WTC11 (cell line): ENCODE results near the gene MARCO. TPM values are rescaled to one million over a fixed set of nuclear protein-coding genes. Genes with fewer than 3 reads are reported as not detected.

Source experiments
- ATAC-seq: fragments of 200-7000 bp; cut with Tn5 transposase; 2 replicates; pipeline ENCODE4 v1.10.0; 2021; ENCODE audit warnings: mild to moderate bottlenecking, moderate library complexity
- Bru-seq: library from RNA; stranded (reverse); fragments of 400-500 nt; gene quantifications from one replicate; lab custom pipeline; 2021; lab: Mats Ljungman, UMichigan
- CTCF ChIA-PET: fragments of 300-600 bp; sonication (Branson Sonifier 250); formaldehyde crosslinking; loops from one replicate; lab custom pipeline; 2021; ENCODE audit warnings: antibody characterized with exemption; lab: Charles Lee
- POLR2A ChIA-PET: fragments of 350-600 bp; sonication (Branson Sonifier 250); formaldehyde crosslinking; loops from one replicate; lab custom pipeline; 2021; ENCODE audit warnings: antibody characterized with exemption; lab: Charles Lee
- DNase-seq: peaks from one replicate; pipeline ENCODE4 v3.0.0; 2021; ENCODE audit warnings: low spot score
- H3K27ac Mint-ChIP-seq: 2 replicates; pipeline ENCODE4 v1.8.0; 2021; ENCODE audit warnings: mixed read lengths
- H3K27me3 Mint-ChIP-seq: 2 replicates; pipeline ENCODE4 v1.8.0; 2021; ENCODE audit warnings: low read depth, mild to moderate bottlenecking, moderate library complexity, mixed read lengths
- H3K36me3 Mint-ChIP-seq: 2 replicates; pipeline ENCODE4 v1.8.0; 2021; ENCODE audit warnings: mixed read lengths
- H3K4me1 Mint-ChIP-seq: 2 replicates; pipeline ENCODE4 v1.8.0; 2022; ENCODE audit warnings: mixed read lengths
- H3K4me3 Mint-ChIP-seq: 2 replicates; pipeline ENCODE4 v1.8.0; 2021; ENCODE audit warnings: mild to moderate bottlenecking, moderate library complexity, mixed read lengths
- H3K9me3 Mint-ChIP-seq: 2 replicates; pipeline ENCODE4 v1.8.0; 2021; ENCODE audit warnings: mixed read lengths
- E2F4 ChIP-seq: sonication (generic); formaldehyde crosslinking; IDR thresholded peaks from 2 replicates; pipeline ENCODE4 v1.8.1; 2022; ENCODE audit warnings: low read depth, mild to moderate bottlenecking, moderate library complexity, missing genetic modification reagents, borderline replicate concordance
- ETV6 ChIP-seq: sonication (generic); formaldehyde crosslinking; IDR thresholded peaks from 2 replicates; pipeline ENCODE4 v1.8.1; 2022; ENCODE audit warnings: mild to moderate bottlenecking, missing genetic modification reagents
- IRF2 ChIP-seq: sonication (generic); formaldehyde crosslinking; IDR thresholded peaks from 2 replicates; pipeline ENCODE4 v1.8.0; 2022; ENCODE audit warnings: low read depth, missing genetic modification reagents, borderline replicate concordance
- NFYB ChIP-seq: sonication (generic); formaldehyde crosslinking; conservative IDR thresholded peaks from 2 replicates; pipeline ENCODE4 v1.8.0; 2022; ENCODE audit warnings: low read depth, missing genetic modification reagents
- NR2C2 ChIP-seq: sonication (generic); formaldehyde crosslinking; IDR thresholded peaks from 2 replicates; pipeline ENCODE4 v1.8.0; 2022; ENCODE audit warnings: mild to moderate bottlenecking, missing genetic modification reagents
- OVOL2 ChIP-seq: fragments of 250-450 bp; sonication (Bioruptor Pico); IDR thresholded peaks from 2 replicates; pipeline ENCODE4 v1.9.0; 2021; ENCODE audit warnings: mild to moderate bottlenecking, borderline replicate concordance
- PREB ChIP-seq: sonication (generic); formaldehyde crosslinking; IDR thresholded peaks from 2 replicates; pipeline ENCODE4 v1.8.1; 2022; ENCODE audit warnings: mild to moderate bottlenecking, missing genetic modification reagents, moderate library complexity, borderline replicate concordance
- TP53 ChIP-seq: sonication (generic); formaldehyde crosslinking; IDR thresholded peaks from 2 replicates; pipeline ENCODE4 v1.8.1; 2023; ENCODE audit warnings: mild to moderate bottlenecking, missing genetic modification reagents
- USF1 ChIP-seq: sonication (generic); formaldehyde crosslinking; IDR thresholded peaks from 2 replicates; pipeline ENCODE4 v1.8.0; 2022; ENCODE audit warnings: mild to moderate bottlenecking, missing genetic modification reagents
- ZBTB21 ChIP-seq: sonication (generic); formaldehyde crosslinking; IDR thresholded peaks from 2 replicates; pipeline ENCODE4 v1.8.1; 2023; ENCODE audit warnings: mild to moderate bottlenecking, missing genetic modification reagents, borderline replicate concordance
- ZNF138 ChIP-seq: sonication (generic); formaldehyde crosslinking; conservative IDR thresholded peaks from 2 replicates; pipeline ENCODE4 v1.8.1; 2022; ENCODE audit warnings: mild to moderate bottlenecking, moderate library complexity, missing genetic modification reagents
- ZNF219 ChIP-seq: sonication (generic); formaldehyde crosslinking; IDR thresholded peaks from 2 replicates; pipeline ENCODE4 v1.8.0; 2023; ENCODE audit warnings: missing genetic modification reagents, mild to moderate bottlenecking, borderline replicate concordance
- ZNF232 ChIP-seq: sonication (generic); formaldehyde crosslinking; IDR thresholded peaks from 2 replicates; pipeline ENCODE4 v1.8.0; 2022; ENCODE audit warnings: mild to moderate bottlenecking, missing genetic modification reagents
- ZNF263 ChIP-seq: sonication (generic); formaldehyde crosslinking; IDR thresholded peaks from 2 replicates; pipeline ENCODE4 v1.8.1; 2022; ENCODE audit warnings: low read depth, mild to moderate bottlenecking, moderate library complexity, missing genetic modification reagents
- ZNF317 ChIP-seq: sonication (generic); formaldehyde crosslinking; IDR thresholded peaks from 2 replicates; pipeline ENCODE4 v1.8.1; 2023; ENCODE audit warnings: low read depth, mild to moderate bottlenecking, moderate library complexity, missing genetic modification reagents, borderline replicate concordance
- ZNF671 ChIP-seq: fragments of 250-450 bp; sonication (Bioruptor Pico); IDR thresholded peaks from 2 replicates; pipeline ENCODE4 v1.8.0; 2021; ENCODE audit warnings: mild to moderate bottlenecking
- long read RNA-seq, 3 experiments: library from RNA in 1 of 3; library from capped mRNA in 1 of 3; library from polyadenylated mRNA in 1 of 3; unstranded in 2 of 3; stranded (forward) in 1 of 3; transcript quantifications; one replicate each; pipeline ENCODE4 v2.0.0, GENCODE V29; 2021
- total RNA-seq: library from RNA; stranded (reverse); gene quantifications from 3 replicates; pipeline ENCODE4 v1.2.3, GENCODE V29; 2021
- TF ChIP-seq, protein P1 (sequence below): sonication (generic); formaldehyde crosslinking; IDR thresholded peaks from 2 replicates; pipeline ENCODE4 v1.8.1; 2022; ENCODE audit warnings: missing genetic modification reagents, borderline replicate concordance
- TF ChIP-seq, protein P2 (sequence below): fragments of 250-450 bp; sonication (Bioruptor Pico); IDR thresholded peaks from 2 replicates; pipeline ENCODE4 v1.9.0; 2021; ENCODE audit warnings: mild to moderate bottlenecking

MARCO gene, protein sequence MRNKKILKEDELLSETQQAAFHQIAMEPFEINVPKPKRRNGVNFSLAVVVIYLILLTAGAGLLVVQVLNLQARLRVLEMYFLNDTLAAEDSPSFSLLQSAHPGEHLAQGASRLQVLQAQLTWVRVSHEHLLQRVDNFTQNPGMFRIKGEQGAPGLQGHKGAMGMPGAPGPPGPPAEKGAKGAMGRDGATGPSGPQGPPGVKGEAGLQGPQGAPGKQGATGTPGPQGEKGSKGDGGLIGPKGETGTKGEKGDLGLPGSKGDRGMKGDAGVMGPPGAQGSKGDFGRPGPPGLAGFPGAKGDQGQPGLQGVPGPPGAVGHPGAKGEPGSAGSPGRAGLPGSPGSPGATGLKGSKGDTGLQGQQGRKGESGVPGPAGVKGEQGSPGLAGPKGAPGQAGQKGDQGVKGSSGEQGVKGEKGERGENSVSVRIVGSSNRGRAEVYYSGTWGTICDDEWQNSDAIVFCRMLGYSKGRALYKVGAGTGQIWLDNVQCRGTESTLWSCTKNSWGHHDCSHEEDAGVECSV
- 0.11 to 0.39 TPM in 2 of 3 replicates, not detected in the other for total RNA-seq
- percentile 3 among the genes with signal in this experiment for Bru-seq, nascent RNA
- long read RNA-seq, experiment 1, result 0 reads
- long read RNA-seq, experiment 2, result 0 reads
- long read RNA-seq, experiment 3, result 0 reads

DNA sequence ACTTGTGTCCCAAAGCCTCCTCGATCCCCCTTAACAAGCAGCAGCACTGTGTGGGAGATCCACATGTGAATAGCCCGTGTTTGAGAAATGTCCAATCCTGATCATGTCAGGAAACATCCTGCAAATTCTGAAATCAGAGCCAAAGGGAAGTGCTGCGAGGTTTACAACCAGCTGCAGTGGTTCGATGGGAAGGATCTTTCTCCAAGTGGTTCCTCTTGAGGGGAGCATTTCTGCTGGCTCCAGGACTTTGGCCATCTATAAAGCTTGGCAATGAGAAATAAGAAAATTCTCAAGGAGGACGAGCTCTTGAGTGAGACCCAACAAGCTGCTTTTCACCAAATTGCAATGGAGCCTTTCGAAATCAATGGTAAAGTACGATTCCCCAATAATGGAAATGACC is at the start of gene MARCO:
Gene MARCO (plus strand): TSS at position 164 of the 400 bp plus-strand sequence. CDS start 107 bp downstream, at position 271.
- ChIA-PET POLR2A (no interaction called here), CTCF (interaction anchor here (3.6 kb wide), 1 partner anchor 61 kb away, joined by 16 read pairs; no protein-coding TSS in a partner anchor)
- Mint-ChIP-seq H3K27ac (no peak within 1 kb of the TSS), H3K36me3 (no peaks in the 10 kb centered on the region), H3K4me3 (no peak within 1 kb of the TSS), H3K4me1 (no peaks in the 10 kb centered on the region), H3K9me3 (no peaks in the 10 kb centered on the region), H3K27me3 (no peaks in the 10 kb centered on the region; the same call in 1 of the 2 replicates)
- no peak for ATAC-seq
- no peak for TF ChIP-seq ZNF219 (CRISPR knock-in tag)
- TF ChIP-seq PREB (CRISPR knock-in tag), result no peak
- no peak for TF ChIP-seq ZNF232
- no peak for TF ChIP-seq NR2C2
- no peak for TF ChIP-seq IRF2 (CRISPR knock-in tag)
- TF ChIP-seq ZBTB21 (CRISPR knock-in tag), result no peak
- no peak for TF ChIP-seq TP53 (CRISPR knock-in tag)
- no peak for DNase-seq

DNA sequence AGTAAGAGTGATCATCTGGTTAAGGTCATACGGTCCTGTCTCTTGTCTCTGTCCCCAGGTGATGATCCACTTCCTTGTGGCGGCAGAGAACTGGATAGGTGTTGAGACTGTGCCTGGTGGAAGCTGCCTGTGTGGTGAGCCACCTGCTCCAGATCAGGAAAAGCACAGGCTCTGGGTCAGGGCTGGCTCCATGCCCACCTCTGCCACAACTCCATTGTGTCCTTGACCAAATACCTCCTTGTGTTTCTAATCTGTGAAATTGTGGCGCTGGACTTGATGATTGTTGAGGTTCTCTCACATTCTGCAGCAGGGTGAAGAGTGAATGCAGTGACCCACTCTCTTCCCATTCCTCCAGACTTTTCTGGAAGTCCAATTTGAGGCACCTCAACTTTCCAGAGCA is 48.9 kb upstream of the MARCO start:
- no peaks in the 10 kb centered on the region for H3K4me1 Mint-ChIP-seq
- TF ChIP-seq NR2C2 (no peak), ZBTB21 (CRISPR knock-in tag) (no peak), ZNF138 (CRISPR knock-in tag) (no peak), TP53 (CRISPR knock-in tag) (no peak), OVOL2 (no peak)
- TF ChIP-seq, protein P1, sequence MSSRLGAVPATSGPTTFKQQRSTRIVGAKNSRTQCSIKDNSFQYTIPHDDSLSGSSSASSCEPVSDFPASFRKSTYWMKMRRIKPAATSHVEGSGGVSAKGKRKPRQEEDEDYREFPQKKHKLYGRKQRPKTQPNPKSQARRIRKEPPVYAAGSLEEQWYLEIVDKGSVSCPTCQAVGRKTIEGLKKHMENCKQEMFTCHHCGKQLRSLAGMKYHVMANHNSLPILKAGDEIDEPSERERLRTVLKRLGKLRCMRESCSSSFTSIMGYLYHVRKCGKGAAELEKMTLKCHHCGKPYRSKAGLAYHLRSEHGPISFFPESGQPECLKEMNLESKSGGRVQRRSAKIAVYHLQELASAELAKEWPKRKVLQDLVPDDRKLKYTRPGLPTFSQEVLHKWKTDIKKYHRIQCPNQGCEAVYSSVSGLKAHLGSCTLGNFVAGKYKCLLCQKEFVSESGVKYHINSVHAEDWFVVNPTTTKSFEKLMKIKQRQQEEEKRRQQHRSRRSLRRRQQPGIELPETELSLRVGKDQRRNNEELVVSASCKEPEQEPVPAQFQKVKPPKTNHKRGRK (CRISPR knock-in tag), result no peak
- ATAC-seq, result no peak

DNA sequence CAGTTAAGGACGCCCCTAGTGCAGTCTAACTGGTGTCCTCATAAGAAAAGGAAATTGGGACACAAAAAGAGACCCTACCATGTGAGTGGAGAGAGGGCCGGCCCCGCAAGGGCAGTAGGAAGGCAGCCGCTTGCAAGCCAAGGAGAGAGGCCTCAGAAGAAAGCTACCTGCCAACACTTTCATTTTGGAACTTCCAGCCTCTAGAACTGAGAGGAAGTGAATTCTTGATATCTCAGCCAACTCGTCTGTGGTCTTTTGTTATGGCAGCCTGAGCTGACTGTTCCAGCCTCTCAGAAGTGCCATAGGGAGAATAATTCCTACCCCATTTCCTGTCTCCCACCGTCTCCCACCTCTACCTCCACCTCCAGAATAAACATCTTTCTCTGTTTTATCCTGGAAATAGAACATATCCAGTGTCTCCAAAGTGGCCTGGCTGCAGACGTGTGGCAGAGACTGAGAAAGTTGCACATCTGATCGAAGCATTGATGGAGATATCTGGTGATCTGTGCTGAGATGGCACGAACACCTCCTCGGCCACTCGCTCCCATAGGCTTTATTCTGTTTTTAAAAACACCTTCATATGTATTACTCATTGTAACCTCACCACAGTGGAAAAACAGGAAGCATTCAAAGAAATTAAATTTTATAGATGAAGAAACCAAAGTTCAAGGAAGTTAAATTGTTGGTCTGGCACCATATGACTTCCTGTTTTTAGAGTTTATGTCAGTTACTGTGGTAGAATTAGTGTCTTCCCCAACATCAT is 39.5 kb upstream of the MARCO start:
- TF ChIP-seq ZNF263 (CRISPR knock-in tag), result no peak
- TF ChIP-seq ETV6 (CRISPR knock-in tag), result no peak
- no peak for TF ChIP-seq ZNF671 (CRISPR knock-in tag)
- no peak for TF ChIP-seq E2F4 (CRISPR knock-in tag)
- no peak for TF ChIP-seq NFYB (CRISPR knock-in tag)
- no peak for TF ChIP-seq USF1 (CRISPR knock-in tag)
- TF ChIP-seq ZNF317 (CRISPR knock-in tag), result no peak
- TF ChIP-seq, protein P2, sequence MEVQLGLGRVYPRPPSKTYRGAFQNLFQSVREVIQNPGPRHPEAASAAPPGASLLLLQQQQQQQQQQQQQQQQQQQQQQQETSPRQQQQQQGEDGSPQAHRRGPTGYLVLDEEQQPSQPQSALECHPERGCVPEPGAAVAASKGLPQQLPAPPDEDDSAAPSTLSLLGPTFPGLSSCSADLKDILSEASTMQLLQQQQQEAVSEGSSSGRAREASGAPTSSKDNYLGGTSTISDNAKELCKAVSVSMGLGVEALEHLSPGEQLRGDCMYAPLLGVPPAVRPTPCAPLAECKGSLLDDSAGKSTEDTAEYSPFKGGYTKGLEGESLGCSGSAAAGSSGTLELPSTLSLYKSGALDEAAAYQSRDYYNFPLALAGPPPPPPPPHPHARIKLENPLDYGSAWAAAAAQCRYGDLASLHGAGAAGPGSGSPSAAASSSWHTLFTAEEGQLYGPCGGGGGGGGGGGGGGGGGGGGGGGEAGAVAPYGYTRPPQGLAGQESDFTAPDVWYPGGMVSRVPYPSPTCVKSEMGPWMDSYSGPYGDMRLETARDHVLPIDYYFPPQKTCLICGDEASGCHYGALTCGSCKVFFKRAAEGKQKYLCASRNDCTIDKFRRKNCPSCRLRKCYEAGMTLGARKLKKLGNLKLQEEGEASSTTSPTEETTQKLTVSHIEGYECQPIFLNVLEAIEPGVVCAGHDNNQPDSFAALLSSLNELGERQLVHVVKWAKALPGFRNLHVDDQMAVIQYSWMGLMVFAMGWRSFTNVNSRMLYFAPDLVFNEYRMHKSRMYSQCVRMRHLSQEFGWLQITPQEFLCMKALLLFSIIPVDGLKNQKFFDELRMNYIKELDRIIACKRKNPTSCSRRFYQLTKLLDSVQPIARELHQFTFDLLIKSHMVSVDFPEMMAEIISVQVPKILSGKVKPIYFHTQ (CRISPR knock-in tag), result no peak
- TF ChIP-seq, all 79 proteins: peak for 0
- no peak overlapping the region for H3K27ac Mint-ChIP-seq
- H3K36me3 Mint-ChIP-seq, result peaks cover 2% of the 10 kb centered on the region
- ChIA-PET CTCF (no interaction called here), POLR2A (no interaction called here)
- peaks cover 7% of the 10 kb centered on the region for H3K4me1 Mint-ChIP-seq
- H3K4me3 Mint-ChIP-seq, result no peak overlapping the region
- ATAC-seq (no peak), DNase-seq (no peak)
- peaks cover 4% of the 10 kb centered on the region for H3K9me3 Mint-ChIP-seq
- H3K27me3 Mint-ChIP-seq, result no peaks in the 10 kb centered on the region; the same call in none of the 2 replicates

More for the DNA sequence above, 48.9 kb upstream of the MARCO start:
- H3K27me3 Mint-ChIP-seq, result peaks cover 4% of the 10 kb centered on the region; the same call in 1 of the 2 replicates
- CTCF ChIA-PET, result no interaction called here
- DNase-seq, result no peak
- H3K27ac Mint-ChIP-seq, result no peak overlapping the region
- no peak overlapping the region for H3K4me3 Mint-ChIP-seq
- peaks cover 26% of the 10 kb centered on the region for H3K9me3 Mint-ChIP-seq
- H3K36me3 Mint-ChIP-seq, result peaks cover 14% of the 10 kb centered on the region
- POLR2A ChIA-PET, result no interaction called here
